Astrocyte (in vitro differentiated cells and primary cell): ENCODE results near the gene TMEM119. TPM values are rescaled to one million over a fixed set of nuclear protein-coding genes. Genes with fewer than 3 reads are reported as not detected.
A peak's percentile ranks its signal among the peaks of the same experiment; 100 is the strongest.

Experiments
- DNase-seq: peaks from one replicate; pipeline ENCODE4 v3.0.0-alpha.2; 2010; ENCODE audit warnings: low read depth
- FAIRE-seq: peaks from 2 replicates; lab custom pipeline; 2011; peaks lifted over from hg19 to GRCh38; lab: Jason Lieb, UNC
- H2AFZ ChIP-seq: 2 replicates; pipeline ENCODE4 v1.6.0; 2012; ENCODE audit warnings: low read depth, low read length, inconsistent platforms
- H3K27ac ChIP-seq: 2 replicates; pipeline ENCODE4 v1.5.1; 2011; ENCODE audit warnings: low read depth, low read length, inconsistent platforms
- H3K27me3 ChIP-seq: 2 replicates; pipeline ENCODE4 v1.6.0; 2011; ENCODE audit warnings: low read length, inconsistent platforms; ENCODE audit not compliant: insufficient read depth
- H3K36me3 ChIP-seq: 2 replicates; pipeline ENCODE4 v1.5.1; 2011; ENCODE audit warnings: low read length, inconsistent platforms; ENCODE audit not compliant: insufficient read depth
- H3K4me1 ChIP-seq: 2 replicates; pipeline ENCODE4 v1.5.1; 2011; ENCODE audit warnings: low read length, inconsistent platforms; ENCODE audit not compliant: insufficient read depth
- H3K4me2 ChIP-seq: 2 replicates; pipeline ENCODE4 v1.6.0; 2012; ENCODE audit warnings: low read length, inconsistent platforms
- H3K4me3 ChIP-seq: 2 replicates; pipeline ENCODE4 v1.5.1; 2011; ENCODE audit warnings: low read depth, mild to moderate bottlenecking, low read length, inconsistent platforms; ENCODE audit not compliant: insufficient read depth
- H3K79me2 ChIP-seq: 2 replicates; pipeline ENCODE4 v1.6.0; 2012; ENCODE audit warnings: mild to moderate bottlenecking, low read length, inconsistent platforms; ENCODE audit not compliant: insufficient read depth
- H3K9ac ChIP-seq: 2 replicates; pipeline ENCODE4 v1.6.0; 2012; ENCODE audit warnings: mild to moderate bottlenecking, low read length, inconsistent platforms
- H3K9me3 ChIP-seq: 2 replicates; pipeline ENCODE4 v1.5.1; 2012; ENCODE audit warnings: low read depth, mild to moderate bottlenecking, low read length, inconsistent platforms; ENCODE audit not compliant: insufficient read depth
- H4K20me1 ChIP-seq: 2 replicates; pipeline ENCODE4 v1.6.0; 2012; ENCODE audit warnings: low read length, inconsistent platforms; ENCODE audit not compliant: insufficient read depth
- H3K27ac Mint-ChIP-seq: one replicate; pipeline ENCODE4 v1.8.0; 2021; ENCODE audit warnings: mild to moderate bottlenecking, mixed read lengths; ENCODE audit not compliant: unreplicated experiment
- H3K27me3 Mint-ChIP-seq: one replicate; pipeline ENCODE4 v1.8.0; 2021; ENCODE audit warnings: low read depth, mixed read lengths; ENCODE audit not compliant: unreplicated experiment
- H3K36me3 Mint-ChIP-seq: one replicate; pipeline ENCODE4 v1.8.0; 2021; ENCODE audit warnings: low read depth, mixed read lengths; ENCODE audit not compliant: unreplicated experiment
- H3K4me1 Mint-ChIP-seq: one replicate; pipeline ENCODE4 v1.8.0; 2021; ENCODE audit warnings: low read depth, mixed read lengths; ENCODE audit not compliant: unreplicated experiment
- H3K4me3 Mint-ChIP-seq: one replicate; pipeline ENCODE4 v1.8.0; 2021; ENCODE audit warnings: mild to moderate bottlenecking, moderate library complexity, mixed read lengths; ENCODE audit not compliant: unreplicated experiment
- H3K9me3 Mint-ChIP-seq: one replicate; pipeline ENCODE4 v1.8.0; 2021; ENCODE audit warnings: mild to moderate bottlenecking, mixed read lengths; ENCODE audit not compliant: unreplicated experiment
- EZH2 ChIP-seq: IDR thresholded peaks from 2 replicates; pipeline ENCODE4 v1.6.1; 2012; ENCODE audit warnings: mild to moderate bottlenecking, low read length, inconsistent platforms; ENCODE audit not compliant: insufficient read depth
- total RNA-seq: library from RNA; stranded (reverse); gene quantifications from 2 replicates; pipeline ENCODE4 v1.2.1, GENCODE V29; 2021
- TF ChIP-seq, protein P1 (sequence below): IDR thresholded peaks from 2 replicates; pipeline ENCODE4 v1.5.1; 2011; ENCODE audit warnings: low read depth, mild to moderate bottlenecking, inconsistent platforms, low read length, moderate library complexity; ENCODE audit not compliant: insufficient read depth

TMEM119 gene
- total RNA-seq, 1 donor from 2014 or later = 0.91 TPM

DNA sequence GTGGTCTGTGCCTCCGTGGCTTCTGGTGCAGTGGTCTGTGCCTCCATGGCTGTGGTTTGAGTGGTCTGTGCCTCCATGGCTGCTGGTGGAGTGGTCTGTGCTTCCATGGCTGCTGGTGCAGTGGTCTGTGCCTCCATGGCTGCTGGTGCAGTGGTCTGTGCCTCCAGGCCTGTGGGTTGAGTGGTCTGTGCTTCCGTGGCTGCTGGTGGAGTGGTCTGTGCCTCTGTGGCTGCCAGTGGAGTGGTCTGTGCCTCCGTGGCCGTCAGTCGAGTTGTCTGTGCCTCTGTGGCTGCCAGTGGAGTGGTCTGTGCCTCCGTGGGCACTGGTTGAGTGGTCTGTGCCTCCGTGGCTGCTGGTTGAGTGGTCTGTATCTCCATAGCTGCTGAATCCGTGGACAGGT lies 25.7 kb upstream of the TMEM119 start:
- FAIRE-seq (no peak), DNase-seq (no peak)
- no peak overlapping the region for H3K4me2 ChIP-seq
- peaks cover 13% of the 10 kb centered on the region for H3K4me1 Mint-ChIP-seq
- no peaks in the 10 kb centered on the region for H3K27me3 Mint-ChIP-seq
- no peak overlapping the region for H3K27ac Mint-ChIP-seq
- no peaks in the 10 kb centered on the region for H4K20me1 ChIP-seq
- no peak overlapping the region for H3K4me3 Mint-ChIP-seq
- peaks cover 10% of the 10 kb centered on the region for H3K36me3 Mint-ChIP-seq
- no peaks in the 10 kb centered on the region for H3K27me3 ChIP-seq
- H3K9me3 Mint-ChIP-seq = no peaks in the 10 kb centered on the region
- H3K4me3 ChIP-seq = no peak overlapping the region
- H3K9me3 ChIP-seq = no peaks in the 10 kb centered on the region
- H3K36me3 ChIP-seq = no peaks in the 10 kb centered on the region
- H2AFZ ChIP-seq = no peak overlapping the region
- no peak overlapping the region for H3K9ac ChIP-seq
- no peaks in the 10 kb centered on the region for H3K79me2 ChIP-seq
- H3K27ac ChIP-seq = no peak overlapping the region
- peaks cover 11% of the 10 kb centered on the region for H3K4me1 ChIP-seq
- TF ChIP-seq EZH2 = no peak
- TF ChIP-seq, protein P1, sequence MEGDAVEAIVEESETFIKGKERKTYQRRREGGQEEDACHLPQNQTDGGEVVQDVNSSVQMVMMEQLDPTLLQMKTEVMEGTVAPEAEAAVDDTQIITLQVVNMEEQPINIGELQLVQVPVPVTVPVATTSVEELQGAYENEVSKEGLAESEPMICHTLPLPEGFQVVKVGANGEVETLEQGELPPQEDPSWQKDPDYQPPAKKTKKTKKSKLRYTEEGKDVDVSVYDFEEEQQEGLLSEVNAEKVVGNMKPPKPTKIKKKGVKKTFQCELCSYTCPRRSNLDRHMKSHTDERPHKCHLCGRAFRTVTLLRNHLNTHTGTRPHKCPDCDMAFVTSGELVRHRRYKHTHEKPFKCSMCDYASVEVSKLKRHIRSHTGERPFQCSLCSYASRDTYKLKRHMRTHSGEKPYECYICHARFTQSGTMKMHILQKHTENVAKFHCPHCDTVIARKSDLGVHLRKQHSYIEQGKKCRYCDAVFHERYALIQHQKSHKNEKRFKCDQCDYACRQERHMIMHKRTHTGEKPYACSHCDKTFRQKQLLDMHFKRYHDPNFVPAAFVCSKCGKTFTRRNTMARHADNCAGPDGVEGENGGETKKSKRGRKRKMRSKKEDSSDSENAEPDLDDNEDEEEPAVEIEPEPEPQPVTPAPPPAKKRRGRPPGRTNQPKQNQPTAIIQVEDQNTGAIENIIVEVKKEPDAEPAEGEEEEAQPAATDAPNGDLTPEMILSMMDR = no peak

DNA sequence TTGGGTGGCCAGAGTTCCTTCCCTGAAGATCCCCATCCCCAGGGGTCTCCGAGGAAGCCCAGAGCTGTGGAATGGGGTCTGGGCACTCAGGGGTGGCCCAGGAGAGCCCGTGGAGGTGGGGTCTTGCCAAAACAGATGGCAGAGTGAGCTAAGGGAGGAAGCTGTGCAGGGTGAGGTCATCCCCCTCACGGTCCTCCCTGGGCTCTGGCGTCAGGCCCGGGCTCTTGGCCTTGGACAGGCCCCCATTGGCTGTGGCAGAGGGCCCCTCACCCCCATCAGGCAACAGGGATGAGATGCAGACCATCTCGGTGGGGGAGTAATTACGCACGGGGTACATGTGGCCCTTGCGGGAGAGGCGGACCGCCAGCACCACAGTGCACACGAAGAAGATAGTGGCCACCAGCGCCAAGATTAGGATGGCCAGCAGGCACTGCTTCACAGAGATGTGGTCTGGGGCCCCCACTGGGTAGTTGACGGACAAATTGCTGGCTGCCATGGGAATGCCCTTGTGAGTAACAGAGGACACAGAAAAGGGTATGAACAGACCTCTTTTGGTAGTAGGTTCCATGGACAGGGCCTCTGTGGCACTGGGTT lies 25.1 kb upstream of the TMEM119 start:
- Histone ChIP-seq H3K27ac (no peak overlapping the region), H3K4me3 (no peak overlapping the region), H3K79me2 (no peaks in the 10 kb centered on the region), H4K20me1 (no peaks in the 10 kb centered on the region), H2AFZ (no peak overlapping the region), H3K4me2 (no peak overlapping the region), H3K9ac (no peak overlapping the region), H3K9me3 (no peaks in the 10 kb centered on the region), H3K4me1 (peaks cover 5% of the 10 kb centered on the region), H3K27me3 (no peaks in the 10 kb centered on the region), H3K36me3 (no peaks in the 10 kb centered on the region)
- H3K4me1 Mint-ChIP-seq = peaks cover 11% of the 10 kb centered on the region
- no peak for TF ChIP-seq EZH2
- TF ChIP-seq, protein P1 = no peak
- FAIRE-seq (no peak), DNase-seq (no peak)
- H3K4me3 Mint-ChIP-seq = no peak overlapping the region
- no peaks in the 10 kb centered on the region for H3K9me3 Mint-ChIP-seq
- H3K27ac Mint-ChIP-seq = no peak overlapping the region
- H3K36me3 Mint-ChIP-seq = peaks cover 10% of the 10 kb centered on the region
- H3K27me3 Mint-ChIP-seq = no peaks in the 10 kb centered on the region

- Histone ChIP-seq H2AFZ (peak overlapping the region; percentile 23), H3K27me3 (no peaks in the 10 kb centered on the region), H3K79me2 (no peaks in the 10 kb centered on the region), H3K27ac (no peak overlapping the region), H3K4me3 (no peak overlapping the region), H3K4me1 (peaks cover 5% of the 10 kb centered on the region), H4K20me1 (no peaks in the 10 kb centered on the region), H3K4me2 (peak overlapping the region; percentile 2), H3K9ac (no peak overlapping the region), H3K9me3 (no peaks in the 10 kb centered on the region), H3K36me3 (no peaks in the 10 kb centered on the region)
- TF ChIP-seq, protein P1 = no peak
- no peak for TF ChIP-seq EZH2
- FAIRE-seq (no peak), DNase-seq (no peak)
- Mint-ChIP-seq H3K27ac (peak overlapping the region; percentile 68), H3K4me1 (peaks cover 11% of the 10 kb centered on the region), H3K9me3 (no peaks in the 10 kb centered on the region), H3K36me3 (peaks cover 10% of the 10 kb centered on the region), H3K27me3 (no peaks in the 10 kb centered on the region), H3K4me3 (no peak overlapping the region)
Measured at GRCh38 chr12:108622421-108622820, 24.5 kb upstream of the TMEM119 start.
